GM12874 (cell line): Measurements from ENCODE around the gene MKNK2.

Source experiments
- CTCF ChIP-seq: IDR thresholded peaks from 2 replicates; pipeline ENCODE4 v1.5.1; 2011; ENCODE audit warnings: low read depth, mild to moderate bottlenecking, control low read depth, low read length, moderate library complexity; ENCODE audit not compliant: insufficient read depth

Gene MKNK2

GRCh38 chr19:2083174-2083854 is 32.3 kb upstream of the MKNK2 start:
- TF ChIP-seq CTCF: no peak

GRCh38 chr19:2081873-2082810 is 31.1 kb upstream of the MKNK2 start:
- no peak for TF ChIP-seq CTCF

GRCh38 chr19:2080336-2080988 is 29.4 kb upstream of the MKNK2 start:
- TF ChIP-seq CTCF: no peak

GRCh38 chr19:2079865-2080301 is 28.8 kb upstream of the MKNK2 start:
- TF ChIP-seq CTCF: no peak

GRCh38 chr19:2079076-2079864 is 28.2 kb upstream of the MKNK2 start:
- TF ChIP-seq CTCF: no peak

GRCh38 chr19:2077833-2078619 is 27.0 kb upstream of the MKNK2 start:
- TF ChIP-seq CTCF: no peak
